GM19467 (cell line): ENCODE results near the gene TGFBI.

Experiments
- ATAC-seq: cut with Tn5 transposase; IDR thresholded peaks from one replicate; pipeline ENCODE4 v1.9.1; 2021; ENCODE audit warnings: mild to moderate bottlenecking, moderate library complexity; ENCODE audit not compliant: unreplicated experiment

The TGFBI gene

GRCh38 chr5:136028782-136029742 is at the start of gene TGFBI:
Gene TGFBI (plus strand): TSS chr5:136028988. CDS start chr5:136029056, 68 bp downstream.
- no peak for ATAC-seq

DNA sequence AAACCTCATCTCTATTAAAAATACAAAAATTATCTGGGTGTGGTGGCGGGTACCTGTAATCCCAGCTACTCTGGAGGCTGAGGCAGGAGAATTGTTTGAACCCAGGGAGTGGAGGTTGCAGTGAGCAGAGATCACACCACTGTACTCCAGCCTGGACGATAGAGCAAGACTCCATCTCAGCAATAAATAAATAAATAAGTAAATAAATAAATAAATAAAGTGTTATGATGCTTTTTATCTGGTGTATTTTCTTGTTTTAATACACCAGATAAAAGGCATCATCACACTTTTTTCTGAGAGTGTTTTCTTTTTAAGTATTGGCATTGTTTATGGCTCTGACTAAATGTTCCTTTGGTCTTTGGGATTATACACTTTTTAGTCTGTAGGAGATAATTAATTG is 49.8 kb upstream of the TGFBI start:
- ATAC-seq, result no peak

DNA sequence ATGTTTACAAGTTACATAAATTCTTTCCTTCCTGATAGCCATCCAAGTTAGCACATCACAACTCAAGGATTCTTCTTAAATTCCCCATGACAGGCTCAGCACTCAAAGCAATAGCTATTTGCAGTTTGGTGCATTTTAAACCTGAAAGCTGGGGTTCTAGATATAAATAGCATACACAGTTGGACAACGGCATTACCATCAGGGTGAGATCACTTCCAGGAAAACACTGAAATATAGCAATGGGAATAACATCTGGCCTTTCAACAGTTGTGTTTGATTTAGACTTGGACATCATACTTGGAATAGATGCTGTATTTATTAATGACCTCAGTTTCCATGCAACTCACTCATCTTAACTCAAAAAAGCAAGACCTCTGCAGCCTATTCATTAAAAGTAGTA is 49.3 kb upstream of the TGFBI start:
- ATAC-seq, result no peak

DNA sequence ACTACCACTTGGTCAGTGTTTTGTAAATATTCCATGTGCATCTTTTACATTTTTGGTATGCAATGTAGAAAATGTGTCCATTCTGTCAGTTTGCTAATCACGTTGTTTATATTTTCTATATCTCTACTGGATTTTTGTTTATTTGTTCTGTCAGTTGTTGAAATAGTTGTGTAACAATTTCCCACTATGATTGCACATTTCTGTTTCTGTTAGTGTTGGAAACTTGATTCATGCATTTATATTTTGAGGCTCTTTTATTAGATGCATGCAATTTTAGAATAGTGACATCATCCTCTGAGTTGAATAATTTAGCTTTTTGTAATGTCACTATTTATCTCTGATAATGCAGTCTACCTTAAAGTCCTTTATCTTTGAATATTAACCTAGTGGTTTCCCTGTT is 48.2 kb upstream of the TGFBI start:
- ATAC-seq, result no peak

- ATAC-seq, result no peak
These were observed 42.8 kb upstream of the TGFBI start for GRCh38 chr5:135985951-135986350.

GRCh38 chr5:135986401-135986800 is 42.4 kb upstream of the TGFBI start:
- ATAC-seq, result no peak

GRCh38 chr5:135986891-135987401 is 41.8 kb upstream of the TGFBI start:
- ATAC-seq, result no peak

- no peak for ATAC-seq
These were observed 40.2 kb upstream of the TGFBI start for GRCh38 chr5:135988546-135988945.

- no peak for ATAC-seq
These were observed 39.1 kb upstream of the TGFBI start for GRCh38 chr5:135989686-135990085.

DNA sequence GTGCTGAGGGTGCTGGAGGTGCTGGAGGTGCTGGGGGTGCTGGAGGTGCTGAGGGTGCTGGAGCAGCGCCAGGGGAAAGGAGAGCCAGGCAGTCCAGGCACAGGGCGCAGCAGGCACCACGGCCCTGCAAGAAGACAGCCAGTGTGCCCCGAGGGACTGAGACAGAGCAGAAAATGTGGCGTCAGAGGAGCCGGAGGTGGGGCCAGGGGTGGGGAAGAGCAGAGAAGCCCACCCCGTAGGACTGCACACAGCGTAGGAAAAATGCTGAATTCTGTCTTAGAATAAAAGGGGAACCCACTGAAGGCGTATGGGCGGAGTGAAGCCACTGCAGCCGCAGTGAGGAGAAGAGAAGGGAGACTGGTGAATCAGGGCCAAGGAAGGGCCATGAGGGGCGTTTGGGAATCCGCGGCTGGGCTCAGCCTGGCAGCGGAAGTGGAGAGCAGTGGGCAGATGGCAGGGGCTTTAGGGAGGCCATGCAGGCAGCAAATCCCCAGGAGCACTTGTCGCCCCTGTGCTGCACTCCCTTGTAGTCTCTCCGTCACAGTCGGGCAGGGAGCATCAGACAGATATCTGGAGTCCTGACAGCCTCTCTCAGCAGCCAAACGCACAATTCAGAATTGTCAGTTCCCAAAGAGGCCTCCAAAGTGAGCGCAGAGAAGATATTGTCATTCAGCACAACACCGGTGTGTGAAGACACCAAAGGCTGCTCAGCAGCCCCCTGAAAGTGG is 38.1 kb upstream of the TGFBI start:
- ATAC-seq, result no peak

GRCh38 chr5:135991429-135991828 is 37.4 kb upstream of the TGFBI start:
- ATAC-seq, result no peak

DNA sequence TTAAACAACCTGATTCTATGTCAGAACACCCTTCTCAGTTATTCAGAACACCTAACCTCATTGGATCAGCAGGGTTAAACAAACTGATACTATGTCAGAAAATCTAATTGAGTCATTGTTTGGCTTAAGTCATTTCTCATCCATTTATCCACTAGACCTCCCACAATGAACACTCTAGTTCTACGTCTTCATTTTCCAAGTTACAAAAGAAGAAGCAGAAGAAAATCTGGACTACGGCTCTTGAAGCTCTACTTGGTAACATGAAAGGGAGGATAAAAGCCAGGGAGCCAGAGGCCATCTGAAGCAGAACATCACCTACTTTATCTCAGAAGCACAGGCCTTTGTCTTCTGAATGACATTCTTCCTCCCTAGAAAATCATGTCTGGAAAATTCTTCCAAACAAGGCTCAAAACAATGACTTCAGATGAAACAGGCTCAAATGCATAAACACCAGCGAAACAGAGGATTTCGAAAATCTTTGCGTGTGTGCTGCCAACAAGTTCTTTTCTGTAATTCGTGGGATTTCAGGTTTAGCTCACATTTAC is 35.4 kb upstream of the TGFBI start:
- no peak for ATAC-seq

GRCh38 chr5:135993880-135994636 is 34.7 kb upstream of the TGFBI start:
- no peak for ATAC-seq

GRCh38 chr5:135995976-135996375 is 32.8 kb upstream of the TGFBI start:
- no peak for ATAC-seq

DNA sequence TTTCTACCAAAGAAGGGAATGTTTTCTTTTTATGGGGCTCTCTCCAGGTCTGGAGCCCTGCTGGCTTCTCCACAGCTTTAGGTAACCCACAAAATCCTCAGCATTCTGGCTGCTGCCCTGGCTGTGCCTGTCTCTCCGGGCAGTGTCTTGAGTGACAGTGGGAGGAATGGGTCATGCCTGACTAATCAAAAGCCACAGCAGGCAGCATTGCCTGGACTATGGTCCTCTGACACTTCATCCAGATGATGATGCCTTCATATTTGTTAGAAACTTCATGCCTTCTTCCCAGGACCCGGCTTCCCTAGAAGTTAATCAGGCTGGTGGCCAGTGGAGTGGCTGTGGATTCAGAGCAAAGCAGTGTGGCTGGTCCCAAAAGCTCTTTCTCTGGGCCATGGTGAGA is 32.2 kb upstream of the TGFBI start:
- ATAC-seq, result no peak

DNA sequence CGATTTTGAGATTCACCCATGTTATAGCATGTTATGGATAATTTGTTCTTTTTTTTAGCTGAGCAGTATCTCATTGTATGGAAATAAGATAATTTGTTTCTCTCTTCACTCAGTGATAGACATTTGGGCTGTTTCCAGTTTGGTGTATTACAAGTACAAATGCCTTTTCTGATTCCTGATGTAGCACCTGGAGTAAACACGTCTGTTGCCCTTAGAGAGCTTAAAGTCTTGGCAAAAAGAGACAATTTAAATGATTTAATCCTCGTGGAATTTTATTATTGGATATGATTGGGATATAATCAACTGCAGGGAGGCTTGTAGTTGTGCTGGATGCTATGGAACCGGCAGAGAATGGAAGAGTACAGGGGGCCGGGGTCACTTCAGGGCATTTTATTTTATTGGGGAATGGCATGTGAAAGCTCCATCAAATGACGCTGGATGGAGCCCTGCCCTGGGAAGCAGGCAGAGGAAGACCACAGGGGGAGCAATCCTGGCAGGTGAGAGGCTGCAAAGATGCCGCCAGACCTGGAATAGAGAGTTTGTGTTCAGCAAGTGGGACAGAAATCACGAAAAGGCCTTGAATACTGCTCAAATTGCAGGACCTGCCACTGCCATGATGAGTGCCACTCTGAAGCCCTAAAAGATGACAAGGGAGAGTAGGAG is 31.0 kb upstream of the TGFBI start:
- ATAC-seq, result no peak

DNA sequence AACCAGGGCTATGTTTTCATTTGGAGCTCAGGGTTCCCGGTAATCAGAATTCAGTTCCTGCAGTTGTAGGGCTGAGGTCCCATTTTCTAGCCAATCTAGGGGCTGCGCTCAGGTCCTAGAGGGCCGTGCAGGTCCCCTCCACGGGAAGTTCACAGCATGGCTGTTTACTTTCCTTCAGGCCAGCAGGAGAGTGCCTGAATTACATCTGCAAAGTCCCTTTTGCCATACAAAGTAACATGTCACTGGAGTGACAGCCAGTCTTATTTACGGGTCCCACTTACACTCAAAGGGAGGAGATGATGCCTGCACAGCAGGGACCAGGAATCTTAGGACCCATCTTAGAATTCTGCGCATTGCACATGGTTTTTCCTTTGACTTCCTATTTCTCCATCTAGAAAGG is 29.9 kb upstream of the TGFBI start:
- no peak for ATAC-seq

DNA sequence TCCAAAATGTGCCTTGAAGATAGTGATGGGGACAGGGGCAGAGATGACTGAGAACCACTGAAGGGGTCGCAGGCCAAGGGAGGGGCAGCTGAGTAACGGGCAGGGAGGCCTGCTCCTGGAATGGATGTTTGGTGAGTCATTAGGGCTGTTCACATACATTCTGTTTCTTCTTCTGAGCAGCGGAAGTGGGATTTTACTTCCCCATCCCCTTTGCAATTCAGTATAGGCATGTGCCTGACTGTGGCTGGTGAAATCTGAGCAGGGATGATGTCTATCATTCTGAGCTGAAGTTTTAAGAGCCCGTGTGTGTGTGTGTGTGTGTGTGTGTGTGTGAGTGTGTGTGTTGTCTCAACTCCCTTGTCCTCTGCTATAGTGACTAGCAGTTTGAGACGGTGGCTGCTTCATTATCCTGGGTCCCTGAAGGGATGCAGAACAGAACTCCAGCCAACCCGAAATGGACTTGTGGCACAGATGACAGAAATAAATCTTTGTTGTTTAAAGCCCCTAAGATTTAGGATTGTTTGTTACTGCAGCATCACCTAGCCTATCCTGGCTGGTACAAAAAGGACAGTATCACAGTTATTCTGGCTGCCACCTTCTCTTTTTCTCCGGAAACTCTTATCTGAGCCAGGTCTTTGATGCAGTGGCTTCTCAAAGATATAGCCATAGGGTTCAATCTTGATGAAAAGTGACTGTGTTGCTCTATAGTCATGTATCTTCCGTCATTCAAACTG is 29.2 kb upstream of the TGFBI start:
- no peak for ATAC-seq

- no peak for ATAC-seq
These were observed 28.6 kb upstream of the TGFBI start for GRCh38 chr5:136000147-136000546.

DNA sequence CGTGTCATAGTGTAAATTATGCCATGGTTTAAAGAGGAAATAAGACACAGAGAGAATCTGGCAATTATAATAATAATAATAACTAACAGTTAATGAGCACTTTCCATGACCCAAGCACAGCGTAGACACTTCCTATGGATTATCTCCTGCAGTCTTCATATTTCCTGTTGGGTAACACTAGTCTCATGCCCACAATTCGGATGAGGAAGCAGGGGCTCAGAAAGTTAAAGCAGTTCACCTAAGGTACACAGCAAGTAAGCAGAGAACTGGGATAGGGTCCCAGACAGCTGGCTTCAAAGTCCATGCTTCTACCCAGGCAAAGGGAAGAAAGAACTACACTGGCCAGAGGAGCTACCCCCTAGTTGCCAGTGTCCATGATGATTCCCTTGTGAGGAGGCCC is 27.9 kb upstream of the TGFBI start:
- ATAC-seq, result no peak
